K562 (cell line): ENCODE results near the gene PLSCR5. TPM values are rescaled to one million over a fixed set of nuclear protein-coding genes. Genes with fewer than 3 reads are reported as not detected.

Experiments
- ATAC-seq: fragments of 200-7000 bp; cut with Tn5 transposase; 3 replicates; pipeline ENCODE4 v1.9.1; 2020; ENCODE audit warnings: moderate library complexity
- BruUV-seq: library from RNA; stranded (reverse); fragments of 400-500 nt; replicated peaks from 2 replicates; lab custom pipeline; 2021; lab: Mats Ljungman, UMichigan
- CTCF ChIA-PET: fragments of 300-600 bp; formaldehyde crosslinking; extraction: SDS; loops from one replicate; lab custom pipeline; 2021; ENCODE audit warnings: low intra/inter-chr PET ratio; lab: Yijun Ruan, JAX
- POLR2A ChIA-PET: fragments of 300-600, 350-650 bp; sonication (Branson Sonifier 250); formaldehyde crosslinking; extraction: SDS; loops from one replicate; lab custom pipeline; 2021; ENCODE audit warnings: antibody characterized with exemption, inconsistent platforms; lab: Yijun Ruan, JAX
- DNase-seq, 4 experiments: peaks; one replicate each; pipeline versions ENCODE4 v3.0.0 to v3.0.0-alpha.2; 2011 to 2018; ENCODE audit warnings: low spot score in 3 of 4, mixed read lengths in 3 of 4; ENCODE audit errors: extremely low read depth in 1 of 4
- FAIRE-seq: peaks from 2 replicates; lab custom pipeline; 2011; peaks lifted over from hg19 to GRCh38; lab: Jason Lieb, UNC
- H2AFZ ChIP-seq: 2 replicates; pipeline ENCODE4 v1.6.0; 2011; ENCODE audit warnings: low read depth, low read length, control low read depth, inconsistent platforms
- H3K27ac ChIP-seq: fragments of 200-600 bp; 3 replicates; pipeline ENCODE4 v1.8.0; 2011; ENCODE audit warnings: low read depth, mild to moderate bottlenecking, control low read depth, inconsistent platforms, low read length, moderate library complexity, mixed read lengths; ENCODE audit errors: extremely low read depth
- H3K27me3 ChIP-seq, 2 experiments: fragments of 300-600 bp in 1 of 2; 2 replicates in 1 of 2; 3 replicates in 1 of 2; pipeline versions ENCODE4 v1.6.0 to v1.8.0; 2011; ENCODE audit warnings: inconsistent platforms in 2 of 2, low read length in 2 of 2, mild to moderate bottlenecking in 1 of 2, mixed read lengths in 1 of 2, moderate library complexity in 1 of 2; ENCODE audit not compliant: control insufficient read depth in 2 of 2, insufficient read depth in 2 of 2
- H3K36me3 ChIP-seq: fragments of 300-600 bp; 3 replicates; pipeline ENCODE4 v1.8.0; 2011; ENCODE audit warnings: mild to moderate bottlenecking, low read length, inconsistent platforms; ENCODE audit not compliant: control insufficient read depth, insufficient read depth
- H3K4me1 ChIP-seq, 2 experiments: fragments of 200-600 bp in 1 of 2; replicated peaks in 1 of 2; 2 replicates in 1 of 2; 3 replicates in 1 of 2; pipeline versions ENCODE4 v1.5.1 to v1.8.0; 2011; ENCODE audit warnings: inconsistent platforms in 2 of 2, low read length in 2 of 2, mild to moderate bottlenecking in 1 of 2, mixed read lengths in 1 of 2, moderate library complexity in 1 of 2; ENCODE audit not compliant: control insufficient read depth in 2 of 2, insufficient read depth in 2 of 2
- H3K4me2 ChIP-seq: 2 replicates; pipeline ENCODE4 v1.6.1; 2011; ENCODE audit warnings: low read length, control low read depth, inconsistent platforms, mixed read lengths; ENCODE audit not compliant: insufficient read depth
- H3K4me3 ChIP-seq: fragments of 200-600 bp; sonication (generic), shearing (Covaris generic); 2 replicates; pipeline ENCODE4 v1.5.1; 2016; ENCODE audit warnings: control low read depth, inconsistent platforms
- H3K79me2 ChIP-seq: fragments of 200-600 bp; 3 replicates; pipeline ENCODE4 v1.8.0; 2011; ENCODE audit warnings: low read length, inconsistent platforms; ENCODE audit not compliant: control insufficient read depth, insufficient read depth
- H3K9ac ChIP-seq, 2 experiments: 2 replicates each; pipeline versions ENCODE4 v1.6.0 to v1.6.1; 2011; ENCODE audit warnings: low read depth in 2 of 2, low read length in 2 of 2, control low read depth in 1 of 2, inconsistent platforms in 1 of 2, mild to moderate bottlenecking in 1 of 2, mixed read lengths in 1 of 2; ENCODE audit not compliant: insufficient read depth in 1 of 2
- H3K9me1 ChIP-seq: one replicate; pipeline ENCODE4 v1.6.0; 2011; ENCODE audit warnings: inconsistent platforms, mild to moderate bottlenecking, low read length, moderate library complexity; ENCODE audit not compliant: control insufficient read depth, insufficient read depth
- H3K9me3 ChIP-seq: replicated peaks from 2 replicates; pipeline ENCODE4 v1.5.1; 2011; ENCODE audit warnings: low read depth, low read length, inconsistent platforms; ENCODE audit not compliant: control insufficient read depth, insufficient read depth
- H4K20me1 ChIP-seq: replicated peaks from 2 replicates; pipeline ENCODE4 v1.6.1; 2011; ENCODE audit warnings: low read length, inconsistent platforms, mixed read lengths; ENCODE audit not compliant: control insufficient read depth, insufficient read depth
- CEBPZ ChIP-seq: fragments of 150-350 bp; IDR thresholded peaks from 2 replicates; pipeline ENCODE4 v1.6.1; 2014; ENCODE audit warnings: low read depth, mild to moderate bottlenecking, low read length, borderline replicate concordance
- CLOCK ChIP-seq: fragments of 250-450 bp; sonication (Bioruptor Pico); IDR thresholded peaks from 2 replicates; pipeline ENCODE4 v1.4.0; 2020; ENCODE audit warnings: mild to moderate bottlenecking, moderate library complexity, borderline replicate concordance
- HNRNPH1 ChIP-seq: fragments of 200-400 bp; formaldehyde crosslinking; optimal IDR thresholded peaks from 2 replicates; pipeline ENCODE3; 2017; ENCODE audit warnings: low read depth, mild to moderate bottlenecking, low read length, moderate library complexity
- PHF20 ChIP-seq: fragments of 450-650 bp; IDR thresholded peaks from 2 replicates; pipeline ENCODE4 v1.6.1; 2018; ENCODE audit not compliant: partially characterized antibody
- SLC30A9 ChIP-seq: fragments of 250-450 bp; sonication (Bioruptor Pico); IDR thresholded peaks from 2 replicates; pipeline ENCODE4 v1.8.0; 2022; ENCODE audit warnings: mild to moderate bottlenecking, moderate library complexity
- ZNF143 ChIP-seq: sonication (generic); formaldehyde crosslinking; IDR thresholded peaks from 2 replicates; pipeline ENCODE4 v1.9.0; 2022; ENCODE audit warnings: mild to moderate bottlenecking, missing genetic modification reagents
- ZNF384 ChIP-seq: IDR thresholded peaks from 2 replicates; pipeline ENCODE4 v1.6.1; 2012; ENCODE audit warnings: low read depth, low read length, improper control_type of control experiment
- WGBS: fragments of 100-300 bp; shearing (Covaris generic); methylation state at CpG from one replicate; pipeline ENCODE4 v1.1.6; 2016; ENCODE audit warnings: low coverage, mixed read lengths; ENCODE audit not compliant: insufficient coverage; ENCODE audit errors: missing lambda C conversion rate; 5-methylcytosine and 5-hydroxymethylcytosine counted together
- in situ Hi-C: fragments of 300-500 bp; cut with MboI; formaldehyde crosslinking; loops from 4 replicates; pipeline ENCODE4 v1.15.0; 2018; ENCODE audit warnings: inconsistent platforms, mixed read lengths
- intact Hi-C: fragments of 100-400 bp; cut with micrococcal nuclease; formaldehyde crosslinking; loops from 2 replicates; pipeline ENCODE4 v1.14.2; 2022
- polyA plus RNA-seq, 8 experiments: library from polyadenylated mRNA; depleted of rRNA in 4 of 8; stranded (reverse) in 5 of 8; unstranded in 3 of 8; fragments of >200 nt; fragmentation: Nextera tagmentation in 2 of 8; fragmentation: Illumina TruSeq in 1 of 8; extraction: Ambion mirVana in 2 of 8; extraction: Trizol in 1 of 8; gene quantifications; 2 replicates each; pipeline versions ENCODE4 v1.2.1 to v1.2.3, GENCODE V29; 2011 to 2014; ENCODE audit warnings: inconsistent platforms in 1 of 8, missing spikeins in 1 of 8
- total RNA-seq, 7 experiments: library from RNA; depleted of rRNA in 6 of 7; stranded (reverse); fragments of >200 nt in 6 of 7; fragmentation: Illumina TruSeq in 2 of 7; extraction: Trizol in 2 of 7; gene quantifications; 2 replicates each; pipeline versions ENCODE4 v1.2.1 to v1.2.3, GENCODE V29; 2011 to 2021; ENCODE audit warnings: low replicate concordance in 1 of 7

PLSCR5 gene
- total and polyA plus RNA-seq, 9 of the 15 experiments (the other 6 are each of a cell fraction or from before 2014, with no cell fraction given) = not detected

GRCh38 chr3:146593776-146594175 is 11.4 kb downstream of the PLSCR5 start:
- in situ Hi-C loops = loop anchor here (25.0 kb wide), 2 partner anchors 256 to 531 kb away; no protein-coding TSS in a partner anchor
- POLR2A ChIA-PET = no interaction called here
- WGBS = 0% methylated on average over 3 of the region's 3 CpGs

More at GRCh38 chr3:146593776-146594175, 11.4 kb downstream of the PLSCR5 start:
- Histone ChIP-seq H3K27me3 (no peaks in the 10 kb centered on the region), H3K36me3 (no peaks in the 10 kb centered on the region), H3K27ac (no peak overlapping the region), H3K4me1 (no peaks in the 10 kb centered on the region), H3K9ac (no peak overlapping the region), H3K9me1 (no peaks in the 10 kb centered on the region), H3K4me2 (no peak overlapping the region), H3K4me3 (no peak overlapping the region), H3K9me3 (no peaks in the 10 kb centered on the region), H3K79me2 (no peaks in the 10 kb centered on the region), H4K20me1 (no peaks in the 10 kb centered on the region), H2AFZ (no peak overlapping the region)
- intact Hi-C loops = no loop called here
- TF ChIP-seq HNRNPH1 (no peak), ZNF384 (no peak), CLOCK (CRISPR knock-in tag) (no peak), ZNF143 (CRISPR knock-in tag) (no peak), SLC30A9 (CRISPR knock-in tag) (no peak), CEBPZ (no peak), PHF20 (no peak)
- BruUV-seq = no TSS peak
- FAIRE-seq = no peak
- ATAC-seq = no peak
- peak in 1 of 4 experiments; percentile 1 for DNase-seq
- CTCF ChIA-PET = no interaction called here
